Aorta (tissue), 5 donors: ENCODE data around the gene PKNOX2. TPM values are rescaled to one million over a fixed set of nuclear protein-coding genes. Genes with fewer than 3 reads are reported as not detected.
A peak's percentile ranks its signal among the peaks of the same experiment; 100 is the strongest.

Experiments used
- ATAC-seq: fragments of 200-7000 bp; cut with Tn5 transposase; one replicate; pipeline ENCODE4 v1.9.1; 2022; ENCODE audit warnings: moderate library complexity; ENCODE audit not compliant: low FRiP score
- DNase-seq, 2 donors: peaks; one replicate each; pipeline ENCODE4 v3.0.0-alpha.2; 2020
- H3K27ac ChIP-seq, 2 donors: one replicate each; pipeline ENCODE4 v1.5.1; 2013; ENCODE audit warnings: low read length in 2 of 2, mild to moderate bottlenecking in 2 of 2, moderate library complexity in 2 of 2, control low read depth in 1 of 2, inconsistent platforms in 1 of 2, low read depth in 1 of 2
- H3K27me3 ChIP-seq, 2 donors: one replicate each; pipeline ENCODE4 v1.6.1; 2013; ENCODE audit warnings: control low read depth in 1 of 2, low read length in 1 of 2, mild to moderate bottlenecking in 1 of 2, moderate library complexity in 1 of 2; ENCODE audit not compliant: insufficient read depth in 2 of 2, control insufficient read depth in 1 of 2
- H3K36me3 ChIP-seq, 2 donors: one replicate each; pipeline ENCODE4 v1.6.1; 2013; ENCODE audit warnings: control low read depth in 1 of 2, low read length in 1 of 2, mild to moderate bottlenecking in 1 of 2; ENCODE audit not compliant: insufficient read depth in 2 of 2, control insufficient read depth in 1 of 2
- H3K4me1 ChIP-seq, 2 donors: one replicate each; pipeline ENCODE4 v1.6.1; 2013; ENCODE audit warnings: low read length in 2 of 2, control low read depth in 1 of 2, mild to moderate bottlenecking in 1 of 2, moderate library complexity in 1 of 2; ENCODE audit not compliant: insufficient read depth in 2 of 2, control insufficient read depth in 1 of 2
- H3K4me3 ChIP-seq, 2 donors: one replicate each; pipeline ENCODE4 v1.5.1; 2013; ENCODE audit warnings: low read length in 2 of 2, control low read depth in 1 of 2, mild to moderate bottlenecking in 1 of 2
- H3K9me3 ChIP-seq: one replicate; pipeline ENCODE4 v1.6.1; 2013; ENCODE audit warnings: mild to moderate bottlenecking, low read length; ENCODE audit not compliant: control insufficient read depth
- WGBS, 2 donors: extraction: QIAGEN DNeasy Blood & Tissue Kit; methylation state at CpG; one replicate each; pipeline ENCODE4 v1.1.7; 2013; 5-methylcytosine and 5-hydroxymethylcytosine counted together
- intact Hi-C, 2 donors: fragments of 100-400 bp; cut with DNase I; formaldehyde crosslinking; loops; one replicate each; pipeline versions ENCODE4 v1.14.2 to v1.15.0; 2022
- polyA plus RNA-seq, 2 donors: library from polyadenylated mRNA; stranded (reverse); fragments of 200-250 nt; gene quantifications; one replicate each; pipeline ENCODE4 v1.2.3, GENCODE V29; 2013
- total RNA-seq, 2 donors: library from RNA; stranded (reverse); fragmentation: NEBNext Ultra II Directional; extraction: Animal tissue kit (Norgen Biotek cat#: 25700); gene quantifications; one replicate each; pipeline ENCODE4 v1.2.1, GENCODE V29; 2021
- donor health status: healthy with polysubstance abuse.
- donor health status: Bipolar disorder and iron deficiency.
- donor health status: DM: no; HTN: no; CAD: no.
- donor health status: DM: no; HTN: no; CAD: no.
- donor health status: DM: yes; HTN: yes; CAD: no.

PKNOX2 gene
- total and polyA plus RNA-seq, 4 donors, result 1.8 to 19.8 (median 5.8) TPM

- intact Hi-C loops, result loop anchor here (1.0 to 10.0 kb wide), 7 partner anchors 27 to 541 kb away; partner anchors contain the start of genes PKNOX2 (in 2 of the 2), CCDC15 (in 1 of the 2) and HYLS1 (in 1 of the 2)
- DNase-seq (peak in 1 of 2 donors; percentile 63), ATAC-seq (no peak)
- Histone ChIP-seq H3K36me3 (no peaks in the 10 kb centered on the region), H3K4me1 (no peaks in the 10 kb centered on the region), H3K27me3 (no peaks in the 10 kb centered on the region), H3K9me3 (no peaks in the 10 kb centered on the region), H3K4me3 (no peak overlapping the region), H3K27ac (no peak overlapping the region)
- 91 to 93% methylated on average over 9 of the region's 9 CpGs for WGBS, 2 donors
Measured at GRCh38 chr11:125346565-125347260, 182.2 kb downstream of the PKNOX2 start.

- no peak overlapping the region for H3K4me3 ChIP-seq
- intact Hi-C loops, result loop anchor here (2.0 to 10.0 kb wide), 6 partner anchors 60 to 540 kb away; partner anchors contain the start of genes PKNOX2 (in 2 of the 2), CCDC15 (in 1 of the 2) and HYLS1 (in 1 of the 2)
- DNase-seq (peak in 1 of 2 donors; percentile 33), ATAC-seq (no peak)
- no peaks in the 10 kb centered on the region for H3K27me3 ChIP-seq
- H3K27ac ChIP-seq, result no peak overlapping the region
- no peaks in the 10 kb centered on the region for H3K9me3 ChIP-seq
- 85 to 94% methylated on average over 2 of the region's 2 CpGs for WGBS, 2 donors
- H3K4me1 ChIP-seq, result no peaks in the 10 kb centered on the region
- H3K36me3 ChIP-seq, result no peaks in the 10 kb centered on the region
Measured at GRCh38 chr11:125347261-125347585, 182.7 kb downstream of the PKNOX2 start.

- H3K36me3 ChIP-seq, result no peaks in the 10 kb centered on the region
- no peaks in the 10 kb centered on the region for H3K9me3 ChIP-seq
- H3K27ac ChIP-seq, result no peak overlapping the region
- no peaks in the 10 kb centered on the region for H3K27me3 ChIP-seq
- intact Hi-C loops, result loop anchor here (5.0 to 10.0 kb wide), 5 partner anchors 59 to 539 kb away; partner anchors contain the start of genes CCDC15 (in 1 of the 2), HYLS1 (in 1 of the 2) and PKNOX2 (in 1 of the 2)
- ATAC-seq (no peak), DNase-seq (peak in 1 of 2 donors; percentile 61)
- H3K4me1 ChIP-seq, result no peaks in the 10 kb centered on the region
- no peak overlapping the region for H3K4me3 ChIP-seq
- WGBS, 2 donors, result 86 to 87% methylated on average over 13 of the region's 13 CpGs
Measured at GRCh38 chr11:125348141-125348651, 183.6 kb downstream of the PKNOX2 start.

- Histone ChIP-seq H3K9me3 (no peaks in the 10 kb centered on the region), H3K4me3 (no peak overlapping the region), H3K27ac (no peak overlapping the region), H3K27me3 (no peaks in the 10 kb centered on the region), H3K36me3 (no peaks in the 10 kb centered on the region), H3K4me1 (no peaks in the 10 kb centered on the region)
- ATAC-seq, result peak; percentile 67
- DNase-seq, result peak in 1 of 2 donors; percentile 88
- intact Hi-C loops, result loop anchor here (5.0 to 10.0 kb wide), 5 partner anchors 59 to 539 kb away; partner anchors contain the start of genes CCDC15 (in 1 of the 2), HYLS1 (in 1 of the 2) and PKNOX2 (in 1 of the 2)
- WGBS, 2 donors, result 20 to 21% methylated on average over 9 of the region's 9 CpGs
Measured at GRCh38 chr11:125348674-125349309, 184.2 kb downstream of the PKNOX2 start.

- Histone ChIP-seq H3K4me1 (no peaks in the 10 kb centered on the region), H3K9me3 (no peaks in the 10 kb centered on the region), H3K27ac (no peak overlapping the region), H3K36me3 (no peaks in the 10 kb centered on the region), H3K4me3 (no peak overlapping the region), H3K27me3 (no peaks in the 10 kb centered on the region)
- intact Hi-C loops, result no loop called here
- ATAC-seq (no peak), DNase-seq (peak; percentile 17 to 51)
- 88 to 93% methylated on average over 21 of the region's 21 CpGs for WGBS, 2 donors
Measured at GRCh38 chr11:125350206-125351032, 185.9 kb downstream of the PKNOX2 start.

GRCh38 chr11:125351033-125351867 lies 186.7 kb downstream of the PKNOX2 start:
- DNase-seq (peak in 1 of 2 donors; percentile 28), ATAC-seq (no peak)
- WGBS, 2 donors, result 87 to 90% methylated on average over 32 of the region's 32 CpGs
- H3K4me3 ChIP-seq, result no peak overlapping the region
- intact Hi-C loops, result no loop called here
- H3K27me3 ChIP-seq, result no peaks in the 10 kb centered on the region
- no peaks in the 10 kb centered on the region for H3K9me3 ChIP-seq
- no peaks in the 10 kb centered on the region for H3K4me1 ChIP-seq
- H3K27ac ChIP-seq, result no peak overlapping the region
- H3K36me3 ChIP-seq, result no peaks in the 10 kb centered on the region

- intact Hi-C loops, result no loop called here
- Histone ChIP-seq H3K9me3 (no peaks in the 10 kb centered on the region), H3K27ac (no peak overlapping the region), H3K4me3 (no peak overlapping the region), H3K36me3 (no peaks in the 10 kb centered on the region), H3K4me1 (no peaks in the 10 kb centered on the region), H3K27me3 (no peaks in the 10 kb centered on the region)
- DNase-seq (peak in 1 of 2 donors; percentile 33), ATAC-seq (no peak)
- WGBS, 2 donors, result 93 to 94% methylated on average over 6 of the region's 6 CpGs
Measured at GRCh38 chr11:125351868-125352250, 187.3 kb downstream of the PKNOX2 start.

GRCh38 chr11:125356797-125357196 lies 192.2 kb downstream of the PKNOX2 start:
- no peak overlapping the region for H3K4me3 ChIP-seq
- H3K27ac ChIP-seq, result no peak overlapping the region
- DNase-seq (no peak), ATAC-seq (no peak)
- H3K27me3 ChIP-seq, result no peaks in the 10 kb centered on the region
- no peaks in the 10 kb centered on the region for H3K36me3 ChIP-seq
- intact Hi-C loops, result no loop called here
- no peaks in the 10 kb centered on the region for H3K4me1 ChIP-seq
- H3K9me3 ChIP-seq, result no peaks in the 10 kb centered on the region
- 72 to 73% methylated on average over 2 of the region's 2 CpGs for WGBS, 2 donors
